Activated CD4-positive, CD25-positive, alpha-beta regulatory T cell treated with anti-CD3 and anti-CD28 coated beads, Interleukin-2, amount 50 U/mL, for 24 hours (primary cell): Measurements from ENCODE around the gene DHRS7B.
A peak's percentile ranks its signal among the peaks of the same experiment; 100 is the strongest.
"Not testable (repeated sequence)": the region's sequence is repeated elsewhere in the genome, so short reads cannot be mapped to it uniquely, and the experiment has no call there.

Experiments used
- ATAC-seq, 2 donors: fragments of 150-1000 bp; cut with Tn5 transposase; one replicate each; pipeline ENCODE4 v1.10.0; 2021; ENCODE audit warnings: mild to moderate bottlenecking in 1 of 2, moderate library complexity in 1 of 2

The DHRS7B gene

GRCh38 chr17:21113049-21113690 is 13.6 kb upstream of the DHRS7B start:
- ATAC-seq, result no peak

GRCh38 chr17:21113716-21114115 is 13.0 kb upstream of the DHRS7B start:
- no peak for ATAC-seq

DNA sequence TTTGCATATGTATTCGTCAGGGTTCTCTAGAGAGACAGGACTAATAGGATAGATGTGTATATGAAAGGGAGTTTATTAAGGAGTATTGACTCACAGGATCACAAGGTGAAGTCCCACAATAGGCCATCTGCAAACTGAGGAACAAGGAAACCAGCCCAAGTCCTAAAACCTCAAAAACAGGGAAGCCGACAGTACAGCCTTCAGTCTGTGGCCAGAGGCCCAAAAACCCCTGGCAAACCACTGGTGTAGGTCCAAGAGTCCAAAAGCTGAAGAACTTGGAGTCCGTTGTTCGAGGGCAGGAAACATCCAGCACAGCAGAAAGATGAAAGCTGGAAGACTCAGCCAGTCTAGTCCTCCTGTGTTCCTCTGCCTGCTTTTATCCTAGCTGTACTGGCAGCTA is 12.0 kb upstream of the DHRS7B start:
- not testable (repeated sequence) for ATAC-seq

- ATAC-seq, result peak; percentile 77 to 78
Observed at GRCh38 chr17:21119247-21119918, 7.4 kb upstream of the DHRS7B start.

- no peak for ATAC-seq
Observed at GRCh38 chr17:21119919-21120249, 6.9 kb upstream of the DHRS7B start.

GRCh38 chr17:21124086-21124485 is 2.7 kb upstream of the DHRS7B start:
- ATAC-seq, result no peak

- not testable (repeated sequence) for ATAC-seq
Observed at GRCh38 chr17:21124517-21124916, 2.2 kb upstream of the DHRS7B start.

GRCh38 chr17:21125862-21126261 is 902 bp upstream of the DHRS7B start:
- no peak for ATAC-seq

GRCh38 chr17:21127509-21128077 is 829 bp downstream of the DHRS7B start:
- ATAC-seq, result no peak

DNA sequence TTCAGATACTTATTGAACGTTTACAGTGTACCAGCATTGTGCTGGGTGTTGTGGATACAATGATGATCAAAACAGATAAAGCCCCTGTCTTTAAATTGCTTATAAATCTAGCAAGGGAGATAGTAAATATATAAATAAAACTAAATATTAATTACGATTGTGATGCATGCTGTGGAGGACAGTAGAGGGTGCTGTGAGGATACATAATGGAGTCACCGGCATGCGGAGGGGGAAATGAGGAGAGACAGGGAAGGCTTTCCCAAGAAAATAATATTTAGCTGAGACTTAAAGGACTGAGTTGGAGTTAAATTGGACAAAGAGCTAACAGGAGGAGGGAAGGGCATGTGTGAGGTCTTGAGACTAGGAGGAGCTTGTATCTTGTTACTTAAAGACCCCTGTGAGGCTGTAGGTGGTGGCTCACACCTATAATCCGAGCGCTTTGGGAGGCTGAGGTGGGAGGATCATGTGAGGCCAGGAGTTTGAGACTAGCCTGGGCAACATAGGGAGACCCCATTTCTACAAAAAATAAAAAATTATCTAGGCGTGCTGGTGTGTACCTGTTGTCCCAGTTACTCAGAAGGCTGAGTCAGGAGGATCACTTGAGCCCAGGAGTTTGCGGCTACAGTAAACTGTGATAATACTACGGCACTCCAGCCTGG is 2.4 kb downstream of the DHRS7B start:
- ATAC-seq, result no peak

- ATAC-seq, result no peak
Observed at GRCh38 chr17:21131137-21131536, 4.4 kb downstream of the DHRS7B start.

GRCh38 chr17:21132428-21132827 is 5.7 kb downstream of the DHRS7B start:
- ATAC-seq, result no peak

GRCh38 chr17:21134559-21134958 is 7.8 kb downstream of the DHRS7B start:
- ATAC-seq, result no peak

DNA sequence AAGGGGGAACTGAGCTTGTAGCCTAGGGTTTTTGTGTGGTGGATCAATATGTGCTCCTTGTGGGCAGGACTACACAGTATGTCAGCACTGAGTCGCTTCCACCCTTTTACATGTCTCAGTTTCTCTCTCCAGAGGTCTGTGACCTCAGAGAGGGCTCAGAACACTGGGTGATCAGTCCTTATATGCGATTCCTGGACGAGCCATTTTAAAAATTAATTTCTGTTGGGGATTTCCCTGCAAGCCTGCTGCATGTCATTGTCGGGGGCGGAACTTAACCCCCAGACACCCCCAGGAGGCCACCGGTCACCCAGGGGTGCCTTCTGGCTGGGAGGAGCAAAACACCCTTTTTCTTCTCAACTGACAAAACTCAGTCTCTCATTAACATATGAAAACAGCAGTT is 14.1 kb downstream of the DHRS7B start:
- no peak for ATAC-seq

GRCh38 chr17:21141331-21141730 is 14.6 kb downstream of the DHRS7B start:
- ATAC-seq, result no peak

DNA sequence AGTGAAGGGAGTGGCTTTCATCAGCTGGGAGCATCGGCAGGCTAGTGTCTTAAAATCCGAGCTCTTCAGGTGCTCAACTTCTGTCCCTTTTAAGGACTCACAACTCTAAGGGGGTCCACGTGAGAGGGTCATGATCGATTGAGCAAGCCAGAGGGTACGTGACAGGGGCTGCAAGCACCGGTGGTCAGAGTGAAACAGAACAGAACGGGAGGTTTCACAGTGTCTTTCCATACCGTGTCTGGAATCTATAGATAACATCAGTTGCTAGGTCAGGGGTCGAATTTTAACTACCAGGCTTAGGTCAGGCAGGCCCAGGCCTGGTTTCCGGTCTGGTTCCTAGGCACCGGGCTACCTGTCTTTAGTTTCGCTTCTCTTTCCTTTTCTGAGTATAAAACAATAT is 15.3 kb downstream of the DHRS7B start:
- not testable (repeated sequence) for ATAC-seq

GRCh38 chr17:21143695-21144094 is 16.9 kb downstream of the DHRS7B start:
- ATAC-seq, result no peak

- ATAC-seq, result not testable (repeated sequence)
Observed at GRCh38 chr17:21144299-21144698, 17.5 kb downstream of the DHRS7B start.

DNA sequence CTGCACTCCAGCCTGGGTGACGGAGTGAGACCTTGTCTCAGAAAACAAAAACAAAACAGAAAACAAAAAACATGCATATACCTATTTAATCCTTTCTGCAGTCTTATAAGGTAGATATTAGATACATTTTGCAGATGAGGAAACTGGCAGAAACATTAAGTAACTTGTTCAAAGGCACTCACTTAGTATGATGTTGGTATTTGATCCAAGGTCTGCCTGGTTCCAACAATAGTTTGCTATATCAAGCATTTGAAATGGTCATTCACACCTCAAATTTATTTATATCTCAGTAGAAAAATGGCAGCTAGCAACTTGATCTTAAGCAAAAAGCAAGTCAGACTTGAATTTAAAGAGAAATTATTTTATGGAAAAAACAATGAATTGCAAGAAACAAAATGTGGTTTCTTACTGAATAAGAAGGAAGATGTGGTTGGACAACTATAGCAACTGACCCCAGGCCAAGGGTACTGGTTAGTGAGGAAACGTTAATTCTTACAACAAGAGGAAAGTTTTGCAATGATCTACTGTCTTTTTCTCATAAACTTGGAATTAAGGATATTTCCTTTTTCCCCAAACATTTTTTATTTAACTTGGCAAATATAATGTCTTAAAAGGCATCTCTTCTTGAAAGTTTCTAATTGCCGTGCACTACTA is 19.7 kb downstream of the DHRS7B start:
- no peak for ATAC-seq

- ATAC-seq, result no peak
Observed at GRCh38 chr17:21149621-21150020, 22.9 kb downstream of the DHRS7B start.

- no peak for ATAC-seq
Observed at GRCh38 chr17:21152731-21153130, 26.0 kb downstream of the DHRS7B start.

DNA sequence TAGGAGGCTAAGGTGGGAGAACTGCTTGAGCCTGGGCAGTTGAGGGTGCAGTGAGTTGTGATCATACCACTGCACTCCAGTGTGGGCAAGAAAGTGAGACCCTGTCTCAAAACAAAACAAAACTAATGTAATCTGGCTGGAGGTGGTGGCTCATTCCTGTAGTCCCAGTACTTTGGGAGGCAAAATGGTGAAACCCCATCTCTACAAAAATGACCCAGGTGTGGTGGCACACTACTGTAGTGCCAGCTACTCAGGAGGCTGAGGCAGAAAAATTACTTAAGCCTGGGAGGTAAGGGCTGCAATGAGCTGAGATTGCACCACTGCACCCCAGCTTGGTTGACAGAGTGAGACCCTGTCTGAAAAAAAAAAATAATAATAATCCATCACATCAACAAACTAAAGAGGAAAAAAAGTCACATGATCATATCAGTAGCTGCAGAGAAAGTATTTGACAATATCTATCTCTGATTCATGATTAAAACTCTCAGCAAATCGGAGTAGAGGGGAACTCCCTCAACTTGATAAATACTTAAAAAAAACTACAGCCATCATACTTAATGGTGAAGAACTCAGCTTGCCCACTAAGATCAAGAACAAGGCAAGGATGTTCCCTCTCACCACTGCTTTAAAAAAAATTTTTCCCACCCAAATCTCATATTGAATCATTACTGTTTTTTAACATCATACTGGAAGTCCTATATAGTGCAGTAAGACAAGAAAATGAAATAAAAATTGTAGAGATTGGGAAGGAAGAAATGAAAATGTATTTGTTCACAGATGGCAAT is 31.0 kb downstream of the DHRS7B start:
- ATAC-seq, result no peak

- ATAC-seq, result no peak
Observed at GRCh38 chr17:21160401-21160800, 33.6 kb downstream of the DHRS7B start.
